ENCODE data around the gene GSTM1.

DNA sequence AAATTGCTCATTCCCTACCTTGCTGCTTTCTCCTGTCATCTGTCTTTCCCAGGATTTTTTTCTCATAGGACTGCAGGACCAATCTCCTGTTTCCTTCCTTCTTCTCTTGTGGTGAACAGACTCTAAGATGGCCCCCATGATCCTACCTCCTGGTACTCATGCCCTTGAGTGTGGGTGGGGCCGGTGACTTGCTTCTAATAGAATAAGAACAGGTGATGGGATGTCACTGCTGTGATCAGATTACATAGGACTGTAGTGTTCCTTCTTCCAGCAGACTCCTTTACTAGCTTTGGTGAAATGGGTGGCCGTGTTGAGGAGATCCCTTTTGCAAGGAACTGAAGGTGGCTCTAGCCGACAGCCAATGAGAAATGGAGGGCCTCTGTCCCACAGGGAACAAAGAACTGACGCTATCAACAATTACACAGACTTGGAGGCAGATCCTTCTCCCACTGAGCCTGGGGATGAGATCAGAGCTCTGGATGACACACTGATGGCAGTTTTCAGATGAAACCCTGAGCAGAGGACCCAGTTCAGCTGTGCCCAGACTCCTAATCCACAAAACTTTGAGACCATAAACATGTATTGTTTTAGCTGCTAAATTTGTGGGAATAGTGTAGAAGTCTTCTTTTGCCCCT lies 45.7 kb downstream of the GSTM1 start:
- TF ChIP-seq, protein P1, sequence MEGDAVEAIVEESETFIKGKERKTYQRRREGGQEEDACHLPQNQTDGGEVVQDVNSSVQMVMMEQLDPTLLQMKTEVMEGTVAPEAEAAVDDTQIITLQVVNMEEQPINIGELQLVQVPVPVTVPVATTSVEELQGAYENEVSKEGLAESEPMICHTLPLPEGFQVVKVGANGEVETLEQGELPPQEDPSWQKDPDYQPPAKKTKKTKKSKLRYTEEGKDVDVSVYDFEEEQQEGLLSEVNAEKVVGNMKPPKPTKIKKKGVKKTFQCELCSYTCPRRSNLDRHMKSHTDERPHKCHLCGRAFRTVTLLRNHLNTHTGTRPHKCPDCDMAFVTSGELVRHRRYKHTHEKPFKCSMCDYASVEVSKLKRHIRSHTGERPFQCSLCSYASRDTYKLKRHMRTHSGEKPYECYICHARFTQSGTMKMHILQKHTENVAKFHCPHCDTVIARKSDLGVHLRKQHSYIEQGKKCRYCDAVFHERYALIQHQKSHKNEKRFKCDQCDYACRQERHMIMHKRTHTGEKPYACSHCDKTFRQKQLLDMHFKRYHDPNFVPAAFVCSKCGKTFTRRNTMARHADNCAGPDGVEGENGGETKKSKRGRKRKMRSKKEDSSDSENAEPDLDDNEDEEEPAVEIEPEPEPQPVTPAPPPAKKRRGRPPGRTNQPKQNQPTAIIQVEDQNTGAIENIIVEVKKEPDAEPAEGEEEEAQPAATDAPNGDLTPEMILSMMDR (IDR thresholded peaks at IDR 0.05) = no peak
- TF ChIP-seq POLR2A (IDR thresholded peaks at IDR 0.05) = no peak
